ENCODE data around the gene ZNF506.
"Not testable (repeated sequence)": the region's sequence is repeated elsewhere in the genome, so short reads cannot be mapped to it uniquely, and the experiment has no call there.

Gene ZNF506

DNA sequence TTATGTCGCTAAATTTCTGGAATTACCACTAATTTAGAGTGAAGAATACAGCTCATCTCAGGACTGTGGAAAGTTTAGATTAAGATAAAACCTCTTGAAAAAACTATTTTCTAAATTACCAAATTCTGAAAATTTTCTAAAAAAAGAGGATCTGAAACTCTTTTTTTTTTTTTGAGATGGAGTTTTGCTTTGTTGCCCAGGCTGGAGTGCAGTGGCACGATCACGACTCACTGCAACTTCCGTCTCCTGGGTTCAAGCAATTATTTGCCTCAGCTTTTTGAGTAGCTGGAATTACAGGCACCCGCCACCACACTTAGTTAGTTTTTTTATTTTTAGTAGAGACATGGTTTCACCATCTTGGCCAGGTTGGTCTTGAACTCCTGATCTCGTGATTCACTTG lies 27.5 kb upstream of the ZNF506 start:
- no peak for DNase-seq (ENCODE audit: low spot score)
- TF ChIP-seq, protein P1, sequence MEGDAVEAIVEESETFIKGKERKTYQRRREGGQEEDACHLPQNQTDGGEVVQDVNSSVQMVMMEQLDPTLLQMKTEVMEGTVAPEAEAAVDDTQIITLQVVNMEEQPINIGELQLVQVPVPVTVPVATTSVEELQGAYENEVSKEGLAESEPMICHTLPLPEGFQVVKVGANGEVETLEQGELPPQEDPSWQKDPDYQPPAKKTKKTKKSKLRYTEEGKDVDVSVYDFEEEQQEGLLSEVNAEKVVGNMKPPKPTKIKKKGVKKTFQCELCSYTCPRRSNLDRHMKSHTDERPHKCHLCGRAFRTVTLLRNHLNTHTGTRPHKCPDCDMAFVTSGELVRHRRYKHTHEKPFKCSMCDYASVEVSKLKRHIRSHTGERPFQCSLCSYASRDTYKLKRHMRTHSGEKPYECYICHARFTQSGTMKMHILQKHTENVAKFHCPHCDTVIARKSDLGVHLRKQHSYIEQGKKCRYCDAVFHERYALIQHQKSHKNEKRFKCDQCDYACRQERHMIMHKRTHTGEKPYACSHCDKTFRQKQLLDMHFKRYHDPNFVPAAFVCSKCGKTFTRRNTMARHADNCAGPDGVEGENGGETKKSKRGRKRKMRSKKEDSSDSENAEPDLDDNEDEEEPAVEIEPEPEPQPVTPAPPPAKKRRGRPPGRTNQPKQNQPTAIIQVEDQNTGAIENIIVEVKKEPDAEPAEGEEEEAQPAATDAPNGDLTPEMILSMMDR (IDR thresholded peaks at IDR 0.05; ENCODE audit: borderline replicate concordance, control extremely low read depth, extremely low read depth, insufficient read depth, missing control alignments): no peak
- in situ Hi-C loops (cut with MboI; ENCODE audit: low sequenced_read_pairs, unreplicated experiment): no loop called here

DNA sequence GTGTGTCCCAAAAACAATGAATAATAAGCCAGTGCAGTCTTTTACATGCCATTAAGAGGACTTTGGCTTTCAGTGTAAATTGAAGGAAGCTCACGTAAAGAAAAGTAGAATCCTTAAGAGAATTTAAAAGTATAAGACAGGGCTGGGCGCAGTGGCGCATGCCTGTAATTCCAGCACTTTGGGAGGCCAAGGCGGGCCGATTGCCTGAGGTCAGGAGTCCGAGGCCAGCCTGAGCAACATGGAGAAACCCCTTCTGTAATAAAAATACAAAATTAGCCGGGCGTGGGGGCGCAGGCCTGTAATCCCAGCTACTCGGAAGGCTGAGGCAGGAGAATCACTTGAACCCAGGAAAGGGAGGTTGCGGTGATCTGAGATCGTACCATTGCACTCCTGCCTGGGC lies 26.2 kb upstream of the ZNF506 start:
- in situ Hi-C loops (cut with MboI; ENCODE audit: low sequenced_read_pairs, unreplicated experiment): no loop called here
- TF ChIP-seq, protein P1 (IDR thresholded peaks at IDR 0.05; ENCODE audit: borderline replicate concordance, control extremely low read depth, extremely low read depth, insufficient read depth, missing control alignments): no peak
- no peak for DNase-seq (ENCODE audit: low spot score)

DNA sequence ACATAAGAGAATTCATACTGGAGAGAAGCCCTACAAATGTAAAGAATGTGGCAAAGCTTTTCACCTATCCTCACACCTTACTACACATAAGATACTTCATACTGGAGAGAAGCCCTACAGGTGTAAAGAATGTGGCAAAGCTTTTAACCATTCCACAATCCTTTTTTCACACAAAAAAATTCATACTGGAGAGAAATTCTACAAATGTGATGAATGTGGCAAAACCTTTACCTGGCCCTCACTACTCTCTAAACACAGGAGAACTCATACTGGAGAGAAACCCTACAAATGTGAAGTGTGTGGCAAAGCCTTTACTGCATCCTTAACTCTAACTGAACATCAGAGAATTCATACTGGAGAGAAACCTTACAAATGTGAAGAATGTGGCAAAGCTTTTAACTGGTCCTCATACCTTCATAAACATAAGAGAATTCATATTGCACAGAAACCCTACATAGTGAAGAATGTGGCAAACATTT lies 14.0 kb upstream of the ZNF506 start:
- TF ChIP-seq, protein P1 (IDR thresholded peaks at IDR 0.05; ENCODE audit: borderline replicate concordance, control extremely low read depth, extremely low read depth, insufficient read depth, missing control alignments): no peak
- in situ Hi-C loops (cut with MboI; ENCODE audit: low sequenced_read_pairs, unreplicated experiment): no loop called here
- DNase-seq (ENCODE audit: low spot score): no peak

DNA sequence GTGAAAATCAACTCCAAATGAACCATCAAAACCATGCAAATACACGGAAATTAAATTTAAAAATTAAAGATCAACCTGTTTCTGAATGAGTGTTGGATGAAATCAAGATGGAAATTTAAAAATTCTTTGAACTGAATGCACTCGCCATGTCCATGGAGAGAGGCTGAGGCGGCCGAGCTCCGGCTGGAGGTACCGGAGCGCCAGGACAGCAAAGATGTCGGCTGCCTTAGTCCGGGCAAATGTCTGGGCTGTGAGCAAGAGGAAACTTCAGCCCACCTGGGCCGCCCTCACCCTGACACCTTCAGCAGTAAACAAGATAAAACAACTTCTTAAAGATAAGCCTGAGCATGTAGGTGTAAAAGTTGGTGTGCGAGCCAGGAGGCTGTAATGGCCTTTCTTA lies 5.3 kb upstream of the ZNF506 start:
- in situ Hi-C loops (cut with MboI; ENCODE audit: low sequenced_read_pairs, unreplicated experiment): no loop called here
- no peak for DNase-seq (ENCODE audit: low spot score)
- TF ChIP-seq, protein P1 (IDR thresholded peaks at IDR 0.05; ENCODE audit: borderline replicate concordance, control extremely low read depth, extremely low read depth, insufficient read depth, missing control alignments): no peak

DNA sequence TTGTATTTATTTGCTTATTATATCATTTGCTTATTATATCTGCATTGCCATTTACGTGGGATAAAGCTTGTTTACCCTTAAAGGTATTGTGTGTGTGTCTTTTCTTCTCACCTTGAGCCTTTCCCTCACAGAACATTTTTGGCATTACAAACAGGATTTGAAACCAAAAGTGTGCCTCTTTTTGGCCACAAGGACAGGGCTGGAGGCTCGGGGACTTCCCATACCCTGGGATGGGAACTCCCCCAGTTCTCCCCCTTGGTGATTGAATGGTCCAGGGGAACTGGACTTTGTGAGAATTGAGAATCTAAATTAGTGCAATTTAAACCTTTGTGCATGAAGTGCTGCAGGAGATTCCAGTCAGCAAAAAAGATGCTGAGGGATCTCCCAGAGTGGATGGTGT lies 2.4 kb upstream of the ZNF506 start:
- in situ Hi-C loops (cut with MboI; ENCODE audit: low sequenced_read_pairs, unreplicated experiment): no loop called here
- DNase-seq (ENCODE audit: low spot score): peak; percentile 57
- TF ChIP-seq, protein P1 (IDR thresholded peaks at IDR 0.05; ENCODE audit: borderline replicate concordance, control extremely low read depth, extremely low read depth, insufficient read depth, missing control alignments): no peak

DNA sequence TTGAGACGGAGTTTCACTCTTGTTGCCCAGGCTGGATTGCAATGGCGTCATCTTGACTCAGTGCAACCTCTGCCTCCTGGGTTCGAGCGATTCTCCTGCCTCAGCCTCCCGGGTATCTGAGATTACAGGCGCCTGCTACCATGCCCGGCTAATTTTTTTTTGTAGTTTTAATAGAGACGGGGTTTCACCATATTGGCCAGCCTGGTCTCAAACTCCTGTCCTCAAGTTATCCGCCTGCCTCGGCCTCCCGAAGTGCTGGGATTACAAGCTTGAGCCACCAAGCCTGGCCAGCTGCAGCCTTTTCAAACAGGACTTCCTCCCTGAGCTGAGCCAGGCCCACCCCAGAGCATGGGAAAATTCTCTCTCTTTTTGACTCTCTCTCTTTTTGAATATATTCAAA lies 426 bp upstream of the ZNF506 start:
- in situ Hi-C loops (cut with MboI; ENCODE audit: low sequenced_read_pairs, unreplicated experiment); DNase-seq (ENCODE audit: low spot score): not testable (repeated sequence)

DNA sequence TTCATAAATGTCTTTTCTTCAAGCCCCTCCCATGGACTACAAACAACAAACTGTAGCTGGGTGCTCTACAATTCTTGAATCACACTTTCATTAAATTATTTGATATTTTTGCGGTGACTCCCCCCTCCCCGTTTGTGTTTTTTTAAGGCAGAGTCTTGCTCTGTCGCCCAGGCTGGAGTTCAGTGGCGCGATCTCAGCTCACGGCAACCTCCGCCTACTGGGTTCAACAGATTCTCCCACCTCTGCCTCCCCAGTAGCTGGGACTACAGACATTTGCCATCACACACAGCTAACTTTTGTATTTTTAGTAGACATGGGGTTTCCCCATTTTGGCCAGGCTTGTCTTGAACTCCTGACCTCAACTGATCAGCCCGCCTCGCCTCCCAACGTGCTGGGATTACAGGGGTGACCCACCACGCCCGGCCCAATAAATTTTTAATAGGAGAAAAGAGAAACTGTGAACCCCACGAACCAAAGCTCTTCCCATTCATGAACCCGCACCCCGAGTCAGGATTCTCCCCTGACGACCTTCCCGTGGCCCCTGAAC lies 703 bp downstream of the ZNF506 start:
- TF ChIP-seq, protein P1 (IDR thresholded peaks at IDR 0.05; ENCODE audit: borderline replicate concordance, control extremely low read depth, extremely low read depth, insufficient read depth, missing control alignments): no peak
- in situ Hi-C loops (cut with MboI; ENCODE audit: low sequenced_read_pairs, unreplicated experiment): no loop called here
- no peak for DNase-seq (ENCODE audit: low spot score)

Data from GM13976 (cell line).